ENCODE data around the gene ST8SIA2.

ST8SIA2 gene

DNA sequence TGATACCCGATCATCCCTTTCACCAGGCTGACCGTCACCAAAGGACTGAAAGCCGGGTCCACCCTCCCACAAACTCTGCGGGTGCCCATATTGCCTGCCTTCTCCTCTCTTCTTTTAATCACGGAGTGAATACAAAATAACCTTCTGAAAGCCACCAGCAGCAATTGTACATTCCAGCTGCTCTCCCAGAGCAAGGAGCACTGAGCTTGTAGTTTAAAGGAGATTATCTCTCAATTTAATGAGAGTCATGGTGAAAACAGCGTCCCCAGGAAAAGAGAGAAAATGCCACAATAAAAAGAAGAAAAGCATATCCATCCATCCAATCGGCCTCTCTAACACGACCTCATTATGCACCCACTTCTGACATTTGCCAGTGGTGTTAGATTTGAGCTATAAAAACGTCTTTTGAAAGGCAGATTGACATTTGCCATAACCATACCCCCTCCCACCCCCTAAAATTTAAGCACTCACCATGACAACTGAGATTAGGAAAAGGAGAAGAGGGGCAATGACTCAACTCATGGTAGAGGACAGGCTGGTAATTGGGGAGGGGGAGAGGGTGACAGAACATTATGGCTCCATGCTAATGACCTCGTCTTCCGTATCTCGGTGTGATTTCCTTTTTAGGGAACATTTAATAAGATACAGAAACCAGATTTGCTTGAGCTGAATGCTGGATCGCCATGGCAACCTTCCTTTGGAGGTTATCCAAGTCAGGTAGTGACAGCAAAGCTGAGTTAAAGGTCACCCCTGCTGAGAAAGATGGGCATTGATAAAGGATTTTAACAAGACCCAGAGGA, 106.2 kb downstream of the ST8SIA2 start:
- DNase-seq: no peak

DNA sequence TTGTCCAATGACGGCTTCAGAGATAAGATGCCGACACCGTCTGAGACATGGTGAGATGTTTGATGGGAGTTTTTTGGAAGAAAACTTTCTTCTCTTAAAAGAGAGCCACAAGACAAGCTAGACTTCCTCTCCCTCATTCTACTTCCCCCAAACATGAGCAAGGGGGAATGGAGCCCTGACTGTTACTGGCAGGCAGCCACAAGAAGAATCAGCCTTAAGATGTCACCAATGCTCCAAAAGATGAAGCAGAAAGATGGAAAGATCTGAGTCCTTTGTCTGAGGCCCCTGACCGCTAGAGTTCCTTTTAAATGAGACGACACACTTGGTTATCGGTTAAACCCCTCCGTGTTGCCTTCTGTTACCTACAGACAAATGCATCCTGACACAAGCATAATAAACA, 108.7 kb downstream of the ST8SIA2 start:
- DNase-seq: no peak

DNA sequence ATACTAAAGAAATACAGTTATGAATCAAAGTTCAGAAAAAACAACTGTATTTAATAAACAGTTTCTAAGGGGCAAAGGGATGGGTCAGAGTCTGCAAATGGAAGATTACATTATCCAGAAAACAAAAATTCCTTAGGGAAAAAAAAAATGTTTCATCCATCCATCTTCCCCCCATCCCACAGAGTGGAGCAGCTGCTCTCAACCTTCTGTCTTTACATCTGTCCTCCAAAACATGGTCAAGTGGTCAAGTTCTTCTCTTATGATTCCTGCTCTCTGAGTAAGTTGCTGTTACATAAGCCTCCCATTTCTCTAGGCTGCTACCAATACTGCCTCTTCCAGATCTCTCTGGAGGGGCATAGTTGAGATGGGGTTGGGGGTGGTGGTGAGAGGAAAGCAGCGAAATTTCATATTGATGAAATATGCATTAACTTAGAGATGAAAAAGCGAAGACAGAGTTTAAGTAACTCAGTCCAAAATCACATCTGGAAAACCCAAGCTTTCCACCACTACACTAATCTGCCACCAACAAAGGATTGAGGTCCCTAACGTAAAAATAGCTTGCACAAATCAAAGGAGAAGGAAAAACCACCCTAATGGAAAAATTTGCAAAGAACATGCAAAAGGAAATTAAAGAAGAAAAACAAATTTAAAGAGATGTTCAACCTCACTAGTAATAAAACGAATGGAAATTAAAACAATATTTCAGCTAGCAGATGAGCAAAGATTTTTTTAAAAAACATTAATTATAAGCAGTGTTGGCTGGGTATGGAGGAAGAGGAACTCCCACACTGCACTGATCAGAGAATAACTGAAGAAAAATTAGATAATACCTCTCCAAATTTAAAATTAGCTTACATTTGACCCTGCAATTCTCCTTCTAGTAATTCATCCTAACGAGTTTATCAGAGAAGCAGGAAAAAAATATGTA, 109.5 kb downstream of the ST8SIA2 start:
- no peak for DNase-seq

DNA sequence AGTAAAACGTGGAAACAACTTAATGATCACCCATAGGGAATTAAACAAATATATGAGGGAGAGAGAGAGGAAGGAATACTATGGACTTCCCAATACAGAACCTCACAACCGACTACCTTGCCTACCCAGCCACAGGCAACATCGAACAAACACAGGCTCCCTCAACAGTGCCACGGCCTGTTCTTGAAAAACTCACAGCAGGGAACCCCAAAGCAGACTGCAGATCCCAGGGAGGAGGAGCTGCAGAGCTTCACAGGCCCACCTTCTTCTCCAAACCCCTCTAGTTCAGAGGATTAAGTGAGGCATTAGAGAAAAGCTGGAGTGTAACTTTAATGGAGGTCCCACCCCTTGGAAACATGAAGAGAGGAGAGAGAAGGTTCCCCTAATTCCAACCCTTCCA, 110.2 kb downstream of the ST8SIA2 start:
- DNase-seq: no peak

DNA sequence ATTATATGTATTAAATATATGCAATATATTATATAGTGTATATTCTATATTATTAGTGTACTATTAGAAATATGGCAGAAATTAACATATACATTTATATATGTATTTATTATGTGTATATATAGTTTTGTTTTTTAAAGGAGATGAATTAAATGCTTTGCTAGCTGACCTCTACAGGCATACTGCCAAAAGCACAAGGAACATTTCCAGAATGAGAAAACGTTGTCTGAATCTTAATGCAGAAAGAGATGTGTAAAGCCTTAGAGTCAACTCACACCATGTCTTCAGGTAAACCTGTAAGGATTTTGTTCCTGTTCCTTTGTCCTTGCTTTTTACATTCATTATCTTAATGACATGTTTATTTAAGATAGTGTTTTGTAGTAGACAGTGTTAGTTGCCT, 111.9 kb downstream of the ST8SIA2 start:
- no peak for DNase-seq

DNA sequence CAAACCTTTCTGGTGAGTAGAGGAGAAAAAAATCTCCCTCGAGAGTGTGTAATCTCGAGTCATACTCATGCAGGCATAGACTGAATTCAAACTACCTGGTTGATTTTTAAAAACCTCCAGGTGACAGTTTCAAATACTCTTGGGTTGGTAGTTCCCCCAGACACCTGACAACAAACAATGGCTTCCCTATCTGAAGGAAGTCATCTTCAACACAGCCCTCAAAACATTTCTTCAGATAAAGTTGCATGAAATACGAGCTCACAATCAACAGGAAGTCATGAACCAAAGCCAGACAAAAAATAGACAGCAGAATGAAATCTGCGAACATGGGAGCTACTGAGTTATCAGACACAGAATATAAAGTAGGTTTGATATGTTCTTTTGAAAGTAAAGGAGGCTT, 112.8 kb downstream of the ST8SIA2 start:
- no peak for DNase-seq

DNA sequence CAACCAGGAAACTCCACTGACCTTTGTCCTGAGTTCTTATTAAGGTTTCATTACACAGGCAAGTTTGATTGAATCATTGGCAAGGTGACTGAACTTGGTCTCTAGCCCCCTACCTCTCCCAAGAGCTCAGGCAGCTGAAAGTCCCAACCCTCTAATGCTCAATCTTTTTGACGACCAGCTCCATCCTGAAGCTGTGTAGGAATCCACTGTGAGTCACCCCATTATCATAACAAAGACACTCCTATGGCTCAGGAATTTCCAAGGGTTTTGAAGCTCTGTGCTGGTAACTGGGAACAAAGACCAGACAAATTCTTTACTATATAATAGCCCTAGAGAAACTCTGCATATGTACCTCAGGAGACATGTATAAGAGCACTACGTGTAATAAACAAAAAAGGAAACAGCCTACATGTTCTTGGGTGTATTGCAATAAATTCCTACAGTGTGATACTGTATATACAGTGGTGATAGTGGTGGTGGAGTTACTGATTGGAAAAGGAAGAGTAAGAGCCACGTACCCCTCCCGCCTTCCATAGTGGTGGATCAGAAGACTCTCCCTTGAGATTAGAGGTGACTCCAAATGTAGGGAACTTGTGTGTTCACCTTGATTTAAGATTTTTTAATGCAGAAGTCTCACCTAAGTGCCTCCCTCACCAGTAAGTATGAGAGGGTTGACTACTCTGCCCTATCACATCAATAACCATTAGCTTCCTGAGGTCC, 116.6 kb downstream of the ST8SIA2 start:
- DNase-seq: no peak

Measured in GF-D8 (cell line).